ENCODE measurements around the gene OR11H6.

The OR11H6 gene

DNA sequence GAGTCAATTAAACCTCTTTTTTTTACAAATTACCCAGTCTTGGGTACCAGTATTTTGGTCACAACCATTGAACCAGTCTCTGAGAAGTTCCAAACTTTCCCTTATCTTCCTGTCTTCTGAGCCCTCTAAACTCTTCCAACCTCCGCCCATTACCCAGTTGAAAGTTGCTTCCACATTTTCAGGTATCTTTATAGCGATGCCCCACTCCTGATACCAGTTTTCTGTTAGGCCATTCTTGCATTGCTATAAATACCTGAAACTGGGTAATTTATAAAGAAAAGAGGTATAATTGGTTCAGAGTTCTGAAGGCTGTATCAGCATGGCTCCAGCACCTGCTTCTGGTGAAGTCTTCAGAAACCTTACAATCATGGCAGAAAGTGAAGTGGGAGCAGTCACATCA lies 50.6 kb downstream of the OR11H6 start:
- H3K9me3 Mint-ChIP-seq, result peaks cover 56% of the 10 kb centered on the region
- H3K36me3 Mint-ChIP-seq (ENCODE audit: low read depth), result peaks cover 63% of the 10 kb centered on the region
- TF ChIP-seq, protein P1, sequence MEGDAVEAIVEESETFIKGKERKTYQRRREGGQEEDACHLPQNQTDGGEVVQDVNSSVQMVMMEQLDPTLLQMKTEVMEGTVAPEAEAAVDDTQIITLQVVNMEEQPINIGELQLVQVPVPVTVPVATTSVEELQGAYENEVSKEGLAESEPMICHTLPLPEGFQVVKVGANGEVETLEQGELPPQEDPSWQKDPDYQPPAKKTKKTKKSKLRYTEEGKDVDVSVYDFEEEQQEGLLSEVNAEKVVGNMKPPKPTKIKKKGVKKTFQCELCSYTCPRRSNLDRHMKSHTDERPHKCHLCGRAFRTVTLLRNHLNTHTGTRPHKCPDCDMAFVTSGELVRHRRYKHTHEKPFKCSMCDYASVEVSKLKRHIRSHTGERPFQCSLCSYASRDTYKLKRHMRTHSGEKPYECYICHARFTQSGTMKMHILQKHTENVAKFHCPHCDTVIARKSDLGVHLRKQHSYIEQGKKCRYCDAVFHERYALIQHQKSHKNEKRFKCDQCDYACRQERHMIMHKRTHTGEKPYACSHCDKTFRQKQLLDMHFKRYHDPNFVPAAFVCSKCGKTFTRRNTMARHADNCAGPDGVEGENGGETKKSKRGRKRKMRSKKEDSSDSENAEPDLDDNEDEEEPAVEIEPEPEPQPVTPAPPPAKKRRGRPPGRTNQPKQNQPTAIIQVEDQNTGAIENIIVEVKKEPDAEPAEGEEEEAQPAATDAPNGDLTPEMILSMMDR (IDR thresholded peaks at IDR 0.05; ENCODE audit: unreplicated experiment in 3 of 3), result no peak
- no peak overlapping the region for H3K4me3 Mint-ChIP-seq
- no peaks in the 10 kb centered on the region for H3K4me1 Mint-ChIP-seq
- H3K27ac Mint-ChIP-seq, result no peak overlapping the region
- H3K27me3 Mint-ChIP-seq (ENCODE audit: low read depth), result peaks cover 4% of the 10 kb centered on the region
